ENCODE data around the gene CELA2A. TPM values are rescaled to one million over a fixed set of nuclear protein-coding genes. Genes with fewer than 3 reads are reported as not detected.

Gene CELA2A
- total and polyA plus RNA-seq, 9 of the 15 experiments (the other 6 are each of a cell fraction or from before 2014, with no cell fraction given), result 0.62 TPM; not detected in 8

GRCh38 chr1:15501208-15502032, 44.9 kb downstream of the CELA2A start (continued):
- TF ChIP-seq CCNT2 (IDR thresholded peaks at IDR 0.05; ENCODE audit: borderline replicate concordance, extremely low read depth, insufficient read length, low read depth, low read length), result no peak
- no peak for TF ChIP-seq PTTG1 (tag; IDR thresholded peaks at IDR 0.05; ENCODE audit: low read depth)
- TF ChIP-seq FOXP4 (CRISPR knock-in tag; IDR thresholded peaks at IDR 0.05; ENCODE audit: borderline replicate concordance), result no peak
- no peak for TF ChIP-seq HDAC2 (IDR thresholded peaks at IDR 0.05)
- TF ChIP-seq MBD2 (IDR thresholded peaks at IDR 0.05; ENCODE audit: borderline replicate concordance, low read depth), result no peak
- TF ChIP-seq SMARCA5 (IDR thresholded peaks at IDR 0.05), result no peak
- TF ChIP-seq SAFB (IDR thresholded peaks at IDR 0.05; ENCODE audit: borderline replicate concordance, low read depth, low read length), result no peak
- no peak for TF ChIP-seq ADNP (tag; IDR thresholded peaks at IDR 0.05)
- no peak for TF ChIP-seq KAT8 (IDR thresholded peaks at IDR 0.05; ENCODE audit: low read depth)
- no peak for TF ChIP-seq NONO (IDR thresholded peaks at IDR 0.05; ENCODE audit: low read depth in 2 of 2, low read length in 1 of 2)
- TF ChIP-seq ZBED1 (IDR thresholded peaks at IDR 0.05), result no peak
- no peak for TF ChIP-seq MITF (IDR thresholded peaks at IDR 0.05)
- no peak for TF ChIP-seq PML (IDR thresholded peaks at IDR 0.05; ENCODE audit: low read length)
- TF ChIP-seq ILK (tag; IDR thresholded peaks at IDR 0.05; ENCODE audit: borderline replicate concordance, low read depth), result no peak
- no peak for TF ChIP-seq CBX8 (IDR thresholded peaks at IDR 0.05; ENCODE audit: borderline replicate concordance, extremely low read depth, low read depth, low read length, poor library complexity, severe bottlenecking)
- TF ChIP-seq ZNF444 (CRISPR knock-in tag; IDR thresholded peaks at IDR 0.05), result no peak
- no peak for TF ChIP-seq SRSF9 (IDR thresholded peaks at IDR 0.05; ENCODE audit: borderline replicate concordance, low read depth, low read length)
- no peak for TF ChIP-seq ZHX1 (conservative IDR thresholded peaks at IDR 0.05; ENCODE audit: low read length)
- TF ChIP-seq CBX2 (IDR thresholded peaks at IDR 0.05; ENCODE audit: insufficient read depth, low read length, poor library complexity, severe bottlenecking), result no peak
- TF ChIP-seq MTF1 (CRISPR knock-in tag; IDR thresholded peaks at IDR 0.05; ENCODE audit: borderline replicate concordance), result no peak
- no peak for TF ChIP-seq KLF13 (tag; IDR thresholded peaks at IDR 0.05; ENCODE audit: borderline replicate concordance, low read depth)
- TF ChIP-seq MEF2A (IDR thresholded peaks at IDR 0.05; ENCODE audit: control insufficient read depth, low read depth, low read length), result no peak

Measured in K562 (cell line).